CD4-positive, alpha-beta T cell (primary cell): ENCODE measurements around the gene GARIN5B. TPM values are rescaled to one million over a fixed set of nuclear protein-coding genes. Genes with fewer than 3 reads are reported as not detected.
"Not testable (repeated sequence)": the region's sequence is repeated elsewhere in the genome, so short reads cannot be mapped to it uniquely, and the experiment has no call there.

ENCODE experiments used
- ATAC-seq: fragments of 200-7000 bp; cut with Tn5 transposase; one replicate; pipeline ENCODE4 v1.10.0; 2022; ENCODE audit warnings: mild to moderate bottlenecking; ENCODE audit not compliant: poor library complexity
- CTCF ChIA-PET: fragments of 350-600 bp; sonication (Branson Sonifier 250); formaldehyde crosslinking; loops from one replicate; lab custom pipeline; 2021; ENCODE audit warnings: antibody characterized with exemption, inconsistent platforms; lab: Charles Lee
- POLR2A ChIA-PET: fragments of 350-600 bp; sonication (Branson Sonifier 250); formaldehyde crosslinking; loops from one replicate; lab custom pipeline; 2021; ENCODE audit warnings: antibody characterized with exemption, inconsistent platforms; lab: Charles Lee
- DNase-seq, 14 experiments: peaks; one replicate each; pipeline ENCODE4 v3.0.0-alpha.2; 2013 to 2020; ENCODE audit warnings: mixed read lengths in 2 of 14
- H3K27ac ChIP-seq, 2 donors: one replicate each; pipeline versions ENCODE4 v1.5.1 to v1.7.0; 2013; ENCODE audit warnings: low read length in 2 of 2, low read depth in 1 of 2, mild to moderate bottlenecking in 1 of 2
- H3K27me3 ChIP-seq, 2 experiments: 1 replicate in 1 of 2; 2 replicates in 1 of 2; pipeline versions ENCODE4 v1.6.1 to v1.7.0; 2013; ENCODE audit warnings: low read length in 2 of 2, control low read depth in 1 of 2, mild to moderate bottlenecking in 1 of 2, moderate library complexity in 1 of 2; ENCODE audit not compliant: insufficient read depth in 2 of 2, control insufficient read depth in 1 of 2
- H3K36me3 ChIP-seq: one replicate; pipeline ENCODE4 v1.6.1; 2013; ENCODE audit warnings: low read length, control low read depth; ENCODE audit not compliant: insufficient read depth
- H3K4me1 ChIP-seq: one replicate; pipeline ENCODE4 v1.6.1; 2013; ENCODE audit warnings: low read length, control low read depth; ENCODE audit not compliant: insufficient read depth
- H3K4me3 ChIP-seq: one replicate; pipeline ENCODE4 v1.5.1; 2013; ENCODE audit warnings: mild to moderate bottlenecking, low read length, moderate library complexity
- H3K9me3 ChIP-seq, 2 experiments: 1 replicate in 1 of 2; 2 replicates in 1 of 2; pipeline versions ENCODE4 v1.6.1 to v1.7.0; 2013; ENCODE audit warnings: low read length in 2 of 2, mild to moderate bottlenecking in 2 of 2, control low read depth in 1 of 2, moderate library complexity in 1 of 2; ENCODE audit not compliant: control insufficient read depth in 1 of 2, insufficient read depth in 1 of 2
- H3K27ac Mint-ChIP-seq: one replicate; pipeline ENCODE4 v1.8.0; 2020; ENCODE audit warnings: mixed read lengths
- H3K27me3 Mint-ChIP-seq: one replicate; pipeline ENCODE4 v1.8.0; 2021; ENCODE audit warnings: mixed read lengths
- H3K36me3 Mint-ChIP-seq: one replicate; pipeline ENCODE4 v1.8.0; 2021; ENCODE audit warnings: low read depth, mixed read lengths
- H3K4me1 Mint-ChIP-seq: one replicate; pipeline ENCODE4 v1.8.0; 2021; ENCODE audit warnings: low read depth, mixed read lengths
- H3K4me3 Mint-ChIP-seq: one replicate; pipeline ENCODE4 v1.8.0; 2020; ENCODE audit warnings: mild to moderate bottlenecking, mixed read lengths
- H3K9me3 Mint-ChIP-seq: one replicate; pipeline ENCODE4 v1.8.0; 2020; ENCODE audit warnings: mixed read lengths
- intact Hi-C, 2 experiments: fragments of 100-400 bp; cut with DNase I in 1 of 2; cut with micrococcal nuclease in 1 of 2; formaldehyde crosslinking; loops; one replicate each; pipeline versions ENCODE4 v1.15.1 to v1.9.0; 2023 to 2025; cut with DNase I, micrococcal nuclease
- total RNA-seq, 174 experiments: library from RNA in 2 of 174; stranded (reverse) in 2 of 174; gene quantifications; one replicate each; pipeline ENCODE4 v1.2.3 and lab custom pipeline; 2021 to 2026
- TF ChIP-seq, protein P1 (sequence below): fragments of 200-600 bp; IDR thresholded peaks from one replicate; pipeline ENCODE4 v1.8.0; 2022; ENCODE audit warnings: antibody characterized with exemption, mild to moderate bottlenecking

The GARIN5B gene
- total RNA-seq, 2 experiments from 2014 or later: 0.08 TPM; not detected in 1

GRCh38 chr19:55339105-55339888 lies 23.8 kb downstream of the GARIN5B start, which contains the start of gene KMT5C:
TSS of gene KMT5C (plus strand) at chr19:55339876. CDS start at chr19:55341937, 2,061 bp downstream.
- DNase-seq (peak; percentile 100), ATAC-seq (peak; percentile 73)
- CTCF ChIA-PET: interaction anchor here (0.7 to 3.5 kb wide), 11 partner anchors 13 to 315 kb away, joined by 3 to 21 read pairs (median 3); partner anchors contain the start of gene TMEM238
- Histone ChIP-seq H3K4me1 (peaks cover 32% of the 10 kb centered on the region), H3K27me3 (peaks cover 3 to 4% of the 10 kb centered on the region in 2 experiments), H3K4me3 (peak within 1 kb of the TSS; percentile 71), H3K27ac (peak within 1 kb of the TSS; percentile 91 to 98), H3K9me3 (no peaks in the 10 kb centered on the region), H3K36me3 (peaks cover 8% of the 10 kb centered on the region)
- Mint-ChIP-seq H3K4me3 (peak within 1 kb of the TSS; percentile 98), H3K27ac (peak within 1 kb of the TSS; percentile 99), H3K36me3 (peaks cover 21% of the 10 kb centered on the region), H3K4me1 (peaks cover 21% of the 10 kb centered on the region), H3K27me3 (peaks cover 22% of the 10 kb centered on the region), H3K9me3 (no peaks in the 10 kb centered on the region)
- POLR2A ChIA-PET: interaction anchor here (0.6 to 2.0 kb wide), 35 partner anchors 9 to 891 kb away, joined by 3 to 43 read pairs (median 5); partner anchors contain the start of genes FIZ1, HSPBP1, ISOC2 and NAT14
- intact Hi-C loops: loop anchor here (1.0 to 5.0 kb wide), 7 partner anchors 16 to 260 kb away; partner anchors contain the start of genes RPL28 (in 2 of the 2), COX6B2 (in 1 of the 2), FIZ1 (in 1 of the 2) and PPP6R1 (in 1 of the 2)
- TF ChIP-seq, protein P1, sequence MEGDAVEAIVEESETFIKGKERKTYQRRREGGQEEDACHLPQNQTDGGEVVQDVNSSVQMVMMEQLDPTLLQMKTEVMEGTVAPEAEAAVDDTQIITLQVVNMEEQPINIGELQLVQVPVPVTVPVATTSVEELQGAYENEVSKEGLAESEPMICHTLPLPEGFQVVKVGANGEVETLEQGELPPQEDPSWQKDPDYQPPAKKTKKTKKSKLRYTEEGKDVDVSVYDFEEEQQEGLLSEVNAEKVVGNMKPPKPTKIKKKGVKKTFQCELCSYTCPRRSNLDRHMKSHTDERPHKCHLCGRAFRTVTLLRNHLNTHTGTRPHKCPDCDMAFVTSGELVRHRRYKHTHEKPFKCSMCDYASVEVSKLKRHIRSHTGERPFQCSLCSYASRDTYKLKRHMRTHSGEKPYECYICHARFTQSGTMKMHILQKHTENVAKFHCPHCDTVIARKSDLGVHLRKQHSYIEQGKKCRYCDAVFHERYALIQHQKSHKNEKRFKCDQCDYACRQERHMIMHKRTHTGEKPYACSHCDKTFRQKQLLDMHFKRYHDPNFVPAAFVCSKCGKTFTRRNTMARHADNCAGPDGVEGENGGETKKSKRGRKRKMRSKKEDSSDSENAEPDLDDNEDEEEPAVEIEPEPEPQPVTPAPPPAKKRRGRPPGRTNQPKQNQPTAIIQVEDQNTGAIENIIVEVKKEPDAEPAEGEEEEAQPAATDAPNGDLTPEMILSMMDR: peak; percentile 30

DNA sequence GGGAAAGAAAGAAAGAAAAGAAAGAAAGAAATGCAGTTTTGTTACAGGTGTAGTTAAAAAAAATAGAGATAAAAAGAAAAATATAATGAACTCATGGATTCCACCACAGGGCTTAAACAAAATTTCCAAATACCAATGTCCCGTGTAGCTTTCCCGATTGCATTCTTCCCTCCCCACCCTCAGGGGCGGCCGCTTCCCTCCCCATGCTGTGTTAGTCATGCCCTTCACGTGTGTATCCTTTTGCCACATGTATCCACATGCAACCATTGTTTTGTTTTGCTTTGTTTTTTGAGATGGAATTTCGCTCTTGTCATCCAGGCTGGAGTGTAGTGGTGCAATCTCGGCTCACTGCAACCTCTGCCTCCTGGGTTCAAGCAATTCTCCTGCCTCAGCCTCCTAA lies 27.0 kb downstream of the GARIN5B start:
- Histone ChIP-seq H3K4me3 (no peak overlapping the region), H3K9me3 (no peaks in the 10 kb centered on the region), H3K36me3 (no peaks in the 10 kb centered on the region), H3K27me3 (peaks cover 4 to 6% of the 10 kb centered on the region in 2 experiments), H3K27ac (no peak overlapping the region), H3K4me1 (peaks cover 26% of the 10 kb centered on the region)
- intact Hi-C loops: loop anchor here in 1 of 2 experiments (5.0 kb wide), 1 partner anchor 71 kb away; the partner anchor contains the start of gene UBE2S
- TF ChIP-seq, protein P1: no peak
- Mint-ChIP-seq H3K9me3 (no peaks in the 10 kb centered on the region), H3K27me3 (peaks cover 28% of the 10 kb centered on the region), H3K4me1 (peaks cover 21% of the 10 kb centered on the region), H3K36me3 (peaks cover 16% of the 10 kb centered on the region), H3K4me3 (peak overlapping the region; percentile 4), H3K27ac (peak overlapping the region; percentile 99)
- CTCF ChIA-PET: interaction anchor here (3.5 kb wide), 1 partner anchor 35 kb away, joined by 21 read pairs; no protein-coding TSS in a partner anchor
- ATAC-seq: no peak
- DNase-seq: no peak
- POLR2A ChIA-PET: no interaction called here

DNA sequence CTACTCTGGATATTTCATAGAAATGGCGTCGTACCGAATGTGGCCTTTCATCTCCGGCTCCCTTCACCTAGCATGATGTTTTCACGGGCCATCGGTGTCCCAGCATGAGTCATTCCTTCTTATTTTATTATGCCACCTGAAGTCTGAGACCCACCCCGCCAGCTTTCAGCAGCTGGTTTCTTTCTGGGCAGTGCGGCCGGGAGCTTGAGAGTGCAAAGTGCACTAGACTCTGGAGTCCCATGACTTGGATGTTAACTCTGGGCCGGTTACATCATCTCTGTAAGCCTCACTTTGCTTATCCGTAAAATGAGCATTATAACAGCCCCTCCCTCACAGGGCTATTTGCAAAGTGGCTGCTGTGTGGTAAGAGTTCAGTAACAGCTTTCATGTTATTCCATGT lies 29.2 kb downstream of the GARIN5B start:
- H3K27ac ChIP-seq: no peak overlapping the region
- intact Hi-C loops: no loop called here
- Mint-ChIP-seq H3K27ac (no peak overlapping the region), H3K4me3 (no peak overlapping the region), H3K4me1 (peaks cover 7% of the 10 kb centered on the region), H3K27me3 (peaks cover 29% of the 10 kb centered on the region), H3K36me3 (peaks cover 6% of the 10 kb centered on the region), H3K9me3 (no peaks in the 10 kb centered on the region)
- TF ChIP-seq, protein P1: no peak
- POLR2A ChIA-PET: no interaction called here
- ATAC-seq (no peak), DNase-seq (no peak)
- peaks cover 9% of the 10 kb centered on the region for H3K4me1 ChIP-seq
- H3K36me3 ChIP-seq: no peaks in the 10 kb centered on the region
- CTCF ChIA-PET: no interaction called here
- H3K9me3 ChIP-seq: no peaks in the 10 kb centered on the region
- no peak overlapping the region for H3K4me3 ChIP-seq
- H3K27me3 ChIP-seq: peaks cover 0 to 6% of the 10 kb centered on the region in 2 experiments

DNA sequence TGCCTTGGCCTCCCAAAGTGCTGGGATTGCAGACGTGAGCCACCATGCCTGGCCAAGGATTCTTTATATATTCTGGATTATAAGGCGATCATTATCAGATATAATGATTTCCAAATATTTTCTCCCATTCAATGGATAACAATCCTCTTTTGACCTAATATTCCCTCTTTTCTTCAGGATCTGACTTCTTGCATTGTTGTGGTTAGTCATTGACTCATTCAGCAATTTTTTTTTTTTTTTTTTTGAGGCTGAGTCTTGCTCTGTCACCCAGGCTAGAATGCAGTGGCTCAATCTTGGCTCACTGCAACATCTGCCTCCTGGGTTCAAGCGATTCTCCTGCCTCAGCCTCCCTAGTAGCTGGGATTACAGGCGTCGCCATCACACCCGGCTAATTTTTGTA lies 33.3 kb downstream of the GARIN5B start:
- H3K36me3 Mint-ChIP-seq, H3K27ac ChIP-seq, H3K9me3 Mint-ChIP-seq, DNase-seq, ATAC-seq, intact Hi-C loops, H3K36me3 ChIP-seq, H3K27ac Mint-ChIP-seq, H3K4me3 ChIP-seq, POLR2A ChIA-PET, H3K4me1 ChIP-seq, H3K9me3 ChIP-seq, H3K4me3 Mint-ChIP-seq, CTCF ChIA-PET, H3K27me3 ChIP-seq, H3K4me1 Mint-ChIP-seq: not testable (repeated sequence)
- peaks cover 15% of the 10 kb centered on the region for H3K27me3 Mint-ChIP-seq
